Body of pancreas (tissue), 4 donors: ENCODE data around the gene COL13A1. TPM values are rescaled to one million over a fixed set of nuclear protein-coding genes. Genes with fewer than 3 reads are reported as not detected.

ENCODE experiments used
- ATAC-seq: fragments of 150-250 bp; one replicate; pipeline ENCODE4 v1.9.1; 2016
- DNase-seq, 4 donors: peaks; one replicate each; pipeline ENCODE4 v3.0.0-alpha.2; 2019
- H3K27ac ChIP-seq, 4 donors: fragments of 200-600 bp; sonication (generic); 1 replicate in 3 of 4; 2 replicates in 1 of 4; pipeline versions ENCODE4 v1.5.1 to v1.6.1; 2016 to 2019; ENCODE audit warnings: mild to moderate bottlenecking in 1 of 4, mixed read lengths in 1 of 4, moderate library complexity in 1 of 4
- H3K27me3 ChIP-seq, 2 donors: fragments of 200-600 bp; sonication (generic); one replicate each; pipeline ENCODE4 v1.6.0; 2016; ENCODE audit warnings: mild to moderate bottlenecking in 1 of 2
- H3K36me3 ChIP-seq, 2 donors: fragments of 200-600 bp; sonication (generic); replicated peaks in 1 of 2; 2 replicates each; pipeline ENCODE4 v1.5.1; 2016; ENCODE audit warnings: low read depth in 2 of 2; ENCODE audit not compliant: insufficient read depth in 1 of 2
- H3K4me1 ChIP-seq: fragments of 200-600 bp; sonication (generic); one replicate; pipeline ENCODE4 v1.6.0; 2016
- H3K4me3 ChIP-seq, 2 donors: fragments of 200-600 bp; sonication (generic); 1 replicate in 1 of 2; 2 replicates in 1 of 2; pipeline ENCODE4 v1.5.1; 2016 to 2019
- H3K9me3 ChIP-seq, 3 donors: fragments of 200-600 bp; sonication (generic); 1 replicate in 2 of 3; 2 replicates in 1 of 3; pipeline ENCODE4 v1.5.1; 2016
- CTCF ChIP-seq, 7 experiments: fragments of 450-650 bp in 4 of 7; fragments of 200-600 bp in 3 of 7; sonication (generic) in 3 of 7; IDR thresholded peaks; one replicate each; pipeline ENCODE4 v1.5.1; 2016 to 2019; ENCODE audit warnings: antibody characterized with exemption in 7 of 7
- POLR2A ChIP-seq, 3 donors: fragments of 450-650 bp; IDR thresholded peaks; one replicate each; pipeline ENCODE4 v1.6.1; 2016; ENCODE audit warnings: antibody characterized with exemption in 3 of 3, mild to moderate bottlenecking in 2 of 3
- WGBS, 2 donors: methylation state at CpG; one replicate each; pipeline ENCODE4 v1.1.5; 2017; 5-methylcytosine and 5-hydroxymethylcytosine counted together
- intact Hi-C: fragments of 100-400 bp; cut with DNase I; formaldehyde crosslinking; loops from one replicate; pipeline ENCODE4 v1.15.1; 2023
- total RNA-seq, 2 donors: library from RNA; depleted of rRNA; stranded (reverse); fragments of >200 nt; gene quantifications; one replicate each; pipeline ENCODE4 v1.1.0, GENCODE V29; 2016

The COL13A1 gene
- total RNA-seq, 2 donors from 2014 or later: 2.3 TPM; not detected in 1

DNA sequence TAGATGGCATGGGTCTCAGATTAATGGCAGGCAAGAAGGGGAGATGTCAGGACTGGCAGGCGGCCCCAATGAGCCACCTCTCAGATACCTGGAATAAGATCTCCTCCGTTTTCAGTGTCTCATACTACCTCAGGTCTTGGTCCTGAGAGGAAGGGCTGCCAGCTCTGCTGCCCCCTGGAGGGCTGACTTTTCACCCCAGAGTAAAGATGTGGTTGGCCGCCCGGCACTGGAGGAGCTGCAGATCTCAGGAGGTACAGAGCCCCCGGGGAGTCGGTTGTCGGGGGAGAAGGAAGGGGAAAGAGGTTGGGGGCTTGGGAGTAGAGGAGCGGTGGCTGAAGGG, 642 bp upstream of the COL13A1 start:
- WGBS, 2 donors: 14 to 17% methylated on average over 8 of the region's 8 CpGs
- Histone ChIP-seq H3K27me3 (peaks cover 0 to 16% of the 10 kb centered on the region in 2 donors), H3K27ac (no peak overlapping the region), H3K4me3 (no peak overlapping the region), H3K4me1 (peaks cover 22% of the 10 kb centered on the region), H3K9me3 (no peaks in the 10 kb centered on the region), H3K36me3 (no peaks in the 10 kb centered on the region)
- DNase-seq: peak; percentile 44 to 67 (median 56)
- intact Hi-C loops: no loop called here
- TF ChIP-seq POLR2A (IDR thresholded peaks at IDR 0.05) (no peak), CTCF (IDR thresholded peaks at IDR 0.05) (peak; percentile 26 to 47 (median 41))
- peak; percentile 67 for ATAC-seq

- DNase-seq (peak in 1 of 4 donors; percentile 21), ATAC-seq (peak; percentile 23)
- intact Hi-C loops: no loop called here
- H3K4me1 ChIP-seq: peaks cover 22% of the 10 kb centered on the region
- H3K9me3 ChIP-seq: no peaks in the 10 kb centered on the region
- H3K27ac ChIP-seq: no peak overlapping the region
- peaks cover 0 to 16% of the 10 kb centered on the region in 2 donors for H3K27me3 ChIP-seq
- H3K36me3 ChIP-seq: no peaks in the 10 kb centered on the region
- 1 to 2% methylated on average over 22 to 76 of the region's 80 CpGs for WGBS, 2 donors
- peak overlapping the region in 1 of 2 donors; percentile 27 for H3K4me3 ChIP-seq
- TF ChIP-seq POLR2A (IDR thresholded peaks at IDR 0.05) (no peak), CTCF (IDR thresholded peaks at IDR 0.05) (no peak)
Measured at GRCh38 chr10:69802424-69803161, 887 bp downstream of the COL13A1 start.

DNA sequence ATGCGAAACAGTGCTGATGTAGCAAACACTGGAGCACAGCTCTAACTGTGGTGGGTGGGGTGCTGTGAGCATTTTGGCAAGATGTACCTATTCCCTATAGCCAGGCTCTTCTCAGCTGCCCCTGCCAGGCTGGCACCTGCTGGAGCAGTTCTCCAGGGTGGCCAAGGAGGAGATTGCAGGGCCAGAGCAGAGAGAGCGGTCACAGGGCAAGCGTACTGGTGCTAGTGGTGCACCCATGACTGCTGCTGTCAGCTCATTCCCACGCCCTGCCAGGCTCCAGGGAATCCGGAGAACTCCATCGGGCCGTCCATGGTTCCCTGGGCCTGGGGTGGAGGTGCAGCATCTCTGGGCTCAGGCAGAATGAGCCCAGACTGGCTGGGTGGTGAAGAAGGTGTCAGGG, 2.1 kb downstream of the COL13A1 start:
- TF ChIP-seq CTCF (IDR thresholded peaks at IDR 0.05) (no peak), POLR2A (IDR thresholded peaks at IDR 0.05) (no peak)
- Histone ChIP-seq H3K27ac (no peak overlapping the region), H3K4me1 (peaks cover 22% of the 10 kb centered on the region), H3K36me3 (no peaks in the 10 kb centered on the region), H3K27me3 (peaks cover 0 to 16% of the 10 kb centered on the region in 2 donors), H3K9me3 (no peaks in the 10 kb centered on the region), H3K4me3 (no peak overlapping the region)
- intact Hi-C loops: no loop called here
- DNase-seq: no peak
- WGBS, 2 donors: 76 to 88% methylated on average over 3 to 7 of the region's 7 CpGs
- no peak for ATAC-seq

DNA sequence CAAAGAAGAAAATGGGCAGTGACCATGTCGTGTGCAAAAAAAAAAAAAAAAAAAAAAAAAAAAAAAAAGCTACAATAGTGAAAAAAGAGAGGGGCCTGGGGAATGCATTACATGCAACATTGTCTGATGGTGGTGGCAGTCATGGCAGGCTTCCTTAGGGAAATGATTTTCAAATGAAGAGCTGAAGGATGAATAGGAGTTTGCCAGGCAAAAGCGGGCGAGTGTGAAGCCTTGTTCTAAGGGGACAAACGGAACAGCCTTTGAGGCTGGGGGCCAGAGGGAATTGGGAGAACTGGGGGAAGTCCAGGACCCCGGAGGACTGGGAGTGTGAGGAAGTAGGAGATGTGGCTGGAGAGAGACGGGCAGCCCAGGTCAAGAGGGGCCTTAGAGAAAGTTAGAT, 3.1 kb downstream of the COL13A1 start:
- TF ChIP-seq POLR2A (IDR thresholded peaks at IDR 0.05) (no peak), CTCF (IDR thresholded peaks at IDR 0.05) (no peak)
- no peaks in the 10 kb centered on the region for H3K9me3 ChIP-seq
- peaks cover 22% of the 10 kb centered on the region for H3K4me1 ChIP-seq
- H3K27me3 ChIP-seq: peaks cover 0 to 16% of the 10 kb centered on the region in 2 donors
- H3K4me3 ChIP-seq: no peak overlapping the region
- ATAC-seq (no peak), DNase-seq (no peak)
- H3K36me3 ChIP-seq: no peaks in the 10 kb centered on the region
- no peak overlapping the region for H3K27ac ChIP-seq
- intact Hi-C loops: no loop called here
- WGBS, 2 donors: 86 to 91% methylated on average over 6 of the region's 6 CpGs

DNA sequence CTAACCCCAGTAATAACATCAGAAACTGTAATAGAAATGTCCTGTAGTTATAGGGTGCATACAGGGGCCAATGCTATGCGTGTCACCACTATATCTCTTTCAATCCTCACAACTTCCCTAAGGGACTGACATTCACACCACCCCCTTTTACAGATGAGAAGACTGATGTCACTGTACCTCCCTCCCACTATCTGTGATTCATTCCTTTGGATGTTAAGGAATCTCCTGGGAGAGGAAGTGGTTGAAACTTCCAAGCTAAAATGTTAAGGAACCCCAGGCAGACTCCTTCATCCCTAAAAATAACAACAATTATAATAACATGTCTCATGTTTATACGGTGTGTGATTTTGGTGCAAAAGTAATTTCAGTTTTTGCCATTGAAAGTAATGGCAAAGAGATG, 5.4 kb downstream of the COL13A1 start:
- Histone ChIP-seq H3K27ac (no peak overlapping the region), H3K27me3 (peaks cover 0 to 12% of the 10 kb centered on the region in 2 donors), H3K9me3 (no peaks in the 10 kb centered on the region), H3K4me1 (peaks cover 10% of the 10 kb centered on the region), H3K36me3 (no peaks in the 10 kb centered on the region), H3K4me3 (no peak overlapping the region)
- no peak for ATAC-seq
- TF ChIP-seq POLR2A (IDR thresholded peaks at IDR 0.05) (no peak), CTCF (IDR thresholded peaks at IDR 0.05) (no peak)
- 67 to 82% methylated on average over 2 of the region's 2 CpGs for WGBS, 2 donors
- intact Hi-C loops: no loop called here
- DNase-seq: no peak
